ENCODE results near the gene ANXA8.
"Not testable (repeated sequence)": the region's sequence is repeated elsewhere in the genome, so short reads cannot be mapped to it uniquely, and the experiment has no call there.

DNA sequence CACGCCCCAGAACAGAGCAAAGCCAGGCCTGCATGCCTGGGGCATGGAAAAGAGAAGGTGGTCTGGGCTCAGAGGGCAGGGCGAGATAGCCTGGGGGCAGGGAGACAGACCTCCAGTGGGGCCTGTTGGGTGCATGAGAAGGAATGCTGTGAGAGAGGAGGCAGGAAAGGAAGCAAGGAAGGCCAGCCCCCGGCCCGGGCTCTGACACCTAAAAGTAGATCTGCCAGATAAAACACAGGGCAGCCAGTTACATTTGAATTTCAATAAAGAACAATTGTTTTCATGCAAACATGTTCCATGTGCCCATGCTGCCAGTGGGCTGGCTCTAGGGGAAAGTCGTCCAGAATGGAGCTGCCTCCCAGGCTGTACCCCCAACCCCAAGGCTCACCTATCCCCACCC lies 5.8 kb downstream of the ANXA8 start:
- TF ChIP-seq, protein P1, sequence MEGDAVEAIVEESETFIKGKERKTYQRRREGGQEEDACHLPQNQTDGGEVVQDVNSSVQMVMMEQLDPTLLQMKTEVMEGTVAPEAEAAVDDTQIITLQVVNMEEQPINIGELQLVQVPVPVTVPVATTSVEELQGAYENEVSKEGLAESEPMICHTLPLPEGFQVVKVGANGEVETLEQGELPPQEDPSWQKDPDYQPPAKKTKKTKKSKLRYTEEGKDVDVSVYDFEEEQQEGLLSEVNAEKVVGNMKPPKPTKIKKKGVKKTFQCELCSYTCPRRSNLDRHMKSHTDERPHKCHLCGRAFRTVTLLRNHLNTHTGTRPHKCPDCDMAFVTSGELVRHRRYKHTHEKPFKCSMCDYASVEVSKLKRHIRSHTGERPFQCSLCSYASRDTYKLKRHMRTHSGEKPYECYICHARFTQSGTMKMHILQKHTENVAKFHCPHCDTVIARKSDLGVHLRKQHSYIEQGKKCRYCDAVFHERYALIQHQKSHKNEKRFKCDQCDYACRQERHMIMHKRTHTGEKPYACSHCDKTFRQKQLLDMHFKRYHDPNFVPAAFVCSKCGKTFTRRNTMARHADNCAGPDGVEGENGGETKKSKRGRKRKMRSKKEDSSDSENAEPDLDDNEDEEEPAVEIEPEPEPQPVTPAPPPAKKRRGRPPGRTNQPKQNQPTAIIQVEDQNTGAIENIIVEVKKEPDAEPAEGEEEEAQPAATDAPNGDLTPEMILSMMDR (IDR thresholded peaks at IDR 0.05) = not testable (repeated sequence)
- not testable (repeated sequence) for TF ChIP-seq POLR2A (IDR thresholded peaks at IDR 0.05)

All from Peyer's patch (tissue), 4 donors.